Measurements from ENCODE around the gene CARD19. TPM values are rescaled to one million over a fixed set of nuclear protein-coding genes. Genes with fewer than 3 reads are reported as not detected.
A peak's percentile ranks its signal among the peaks of the same experiment; 100 is the strongest.

The CARD19 gene
- total and polyA plus RNA-seq, 9 of the 15 experiments (the other 6 are each of a cell fraction or from before 2014, with no cell fraction given), result 0.90 to 34.9 (median 14.6) TPM

DNA sequence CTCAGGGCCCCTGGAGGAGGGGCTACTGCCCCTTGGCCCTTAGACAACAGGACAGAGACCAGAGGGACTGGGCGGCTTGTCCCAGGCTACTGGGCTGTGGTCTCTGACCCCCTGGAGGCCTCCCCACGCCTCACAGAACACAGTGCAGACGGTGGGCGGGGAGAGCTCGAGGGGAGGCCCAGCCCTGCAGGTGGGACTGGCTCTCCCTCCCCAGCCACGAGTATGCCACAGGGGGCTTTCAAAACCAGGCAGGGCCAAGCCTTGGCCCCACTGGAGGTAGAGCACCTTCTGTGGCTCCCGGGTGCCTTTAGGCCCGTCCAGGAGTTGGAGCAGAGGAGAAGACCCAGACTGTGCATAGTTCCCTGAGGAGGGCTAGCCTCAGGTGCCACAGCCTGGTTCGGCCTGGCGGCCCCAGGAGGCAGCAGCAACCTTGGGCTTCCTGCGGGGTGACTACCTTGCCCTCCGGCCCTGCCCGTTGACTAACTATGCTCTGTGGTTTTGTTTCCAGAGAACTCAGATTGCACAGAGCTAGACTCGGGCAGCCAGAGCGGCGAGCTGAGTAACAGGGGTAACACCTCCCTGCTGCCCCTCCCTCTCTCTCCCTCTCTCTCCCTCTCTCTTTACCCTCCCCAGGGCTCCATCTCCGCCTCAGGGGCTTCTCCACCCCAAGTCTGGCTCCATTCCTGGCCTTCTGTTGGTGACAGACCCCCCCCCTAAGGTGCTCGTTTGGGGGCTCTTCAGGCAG, 15.5 kb downstream of the CARD19 start (continued):
- no peak for TF ChIP-seq HSF4 (CRISPR knock-in tag; IDR thresholded peaks at IDR 0.05; ENCODE audit: borderline replicate concordance)
- TF ChIP-seq ZNF24 (IDR thresholded peaks at IDR 0.05), result no peak
- no peak for TF ChIP-seq ELF2 (CRISPR knock-in tag; IDR thresholded peaks at IDR 0.05)
- TF ChIP-seq, protein P1, sequence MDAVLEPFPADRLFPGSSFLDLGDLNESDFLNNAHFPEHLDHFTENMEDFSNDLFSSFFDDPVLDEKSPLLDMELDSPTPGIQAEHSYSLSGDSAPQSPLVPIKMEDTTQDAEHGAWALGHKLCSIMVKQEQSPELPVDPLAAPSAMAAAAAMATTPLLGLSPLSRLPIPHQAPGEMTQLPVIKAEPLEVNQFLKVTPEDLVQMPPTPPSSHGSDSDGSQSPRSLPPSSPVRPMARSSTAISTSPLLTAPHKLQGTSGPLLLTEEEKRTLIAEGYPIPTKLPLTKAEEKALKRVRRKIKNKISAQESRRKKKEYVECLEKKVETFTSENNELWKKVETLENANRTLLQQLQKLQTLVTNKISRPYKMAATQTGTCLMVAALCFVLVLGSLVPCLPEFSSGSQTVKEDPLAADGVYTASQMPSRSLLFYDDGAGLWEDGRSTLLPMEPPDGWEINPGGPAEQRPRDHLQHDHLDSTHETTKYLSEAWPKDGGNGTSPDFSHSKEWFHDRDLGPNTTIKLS (IDR thresholded peaks at IDR 0.05; ENCODE audit: borderline replicate concordance, low read depth), result no peak

DNA sequence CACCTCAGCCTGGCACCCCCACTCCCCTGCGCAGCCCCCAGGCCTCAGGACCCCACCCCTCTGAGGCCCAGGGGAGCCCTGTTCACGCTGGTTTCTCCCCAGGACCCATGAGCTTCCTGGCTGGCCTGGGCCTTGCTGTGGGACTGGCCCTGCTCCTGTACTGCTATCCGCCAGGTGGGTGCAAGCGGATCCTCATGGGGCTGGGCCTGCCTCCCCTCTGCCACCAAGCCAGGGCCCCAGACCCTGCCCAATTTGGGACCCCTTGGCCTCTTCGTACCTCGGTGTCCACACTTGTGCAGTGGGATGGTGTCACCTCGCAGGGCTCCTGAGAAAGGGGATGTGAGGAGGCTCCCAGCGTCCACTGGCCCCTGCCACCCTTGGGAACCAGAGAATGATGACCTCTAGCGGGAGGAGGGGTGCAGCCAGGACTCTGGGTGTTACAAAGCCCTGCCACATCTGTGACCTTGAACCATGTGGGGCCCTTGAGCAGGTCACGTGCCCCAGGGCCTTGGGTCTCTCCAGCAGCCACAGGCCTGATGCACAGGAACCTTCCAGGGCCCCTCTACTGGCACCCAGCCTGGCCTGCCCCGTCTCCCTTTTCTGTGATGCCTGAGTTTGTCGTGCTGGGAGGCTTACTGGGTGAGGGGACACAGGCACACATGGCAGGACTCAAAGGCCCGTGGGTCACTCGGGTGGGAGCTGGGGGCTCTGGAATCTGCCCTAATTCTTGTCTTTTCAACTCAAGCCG, 16.3 kb downstream of the CARD19 start:
- TF ChIP-seq, protein P2, sequence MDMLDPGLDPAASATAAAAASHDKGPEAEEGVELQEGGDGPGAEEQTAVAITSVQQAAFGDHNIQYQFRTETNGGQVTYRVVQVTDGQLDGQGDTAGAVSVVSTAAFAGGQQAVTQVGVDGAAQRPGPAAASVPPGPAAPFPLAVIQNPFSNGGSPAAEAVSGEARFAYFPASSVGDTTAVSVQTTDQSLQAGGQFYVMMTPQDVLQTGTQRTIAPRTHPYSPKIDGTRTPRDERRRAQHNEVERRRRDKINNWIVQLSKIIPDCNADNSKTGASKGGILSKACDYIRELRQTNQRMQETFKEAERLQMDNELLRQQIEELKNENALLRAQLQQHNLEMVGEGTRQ (CRISPR knock-in tag; IDR thresholded peaks at IDR 0.05), result 0 out of 2 replicates have a peak, but pooled peaks have one; percentile 32
- TF ChIP-seq, protein P3, sequence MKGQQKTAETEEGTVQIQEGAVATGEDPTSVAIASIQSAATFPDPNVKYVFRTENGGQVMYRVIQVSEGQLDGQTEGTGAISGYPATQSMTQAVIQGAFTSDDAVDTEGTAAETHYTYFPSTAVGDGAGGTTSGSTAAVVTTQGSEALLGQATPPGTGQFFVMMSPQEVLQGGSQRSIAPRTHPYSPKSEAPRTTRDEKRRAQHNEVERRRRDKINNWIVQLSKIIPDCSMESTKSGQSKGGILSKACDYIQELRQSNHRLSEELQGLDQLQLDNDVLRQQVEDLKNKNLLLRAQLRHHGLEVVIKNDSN (CRISPR knock-in tag; IDR thresholded peaks at IDR 0.05), result 0 out of 2 replicates have a peak, but pooled peaks have one; percentile 30
- TF ChIP-seq ZNF224 (CRISPR knock-in tag; IDR thresholded peaks at IDR 0.05), result no peak
- Histone ChIP-seq H4K20me1 (replicated peaks; ENCODE audit: control insufficient read depth, insufficient read depth, low read length) (no peaks in the 10 kb centered on the region), H3K4me2 (ENCODE audit: insufficient read depth, low read length) (no peak overlapping the region), H3K27ac (ENCODE audit: extremely low read depth, low read depth, low read length) (peak overlapping the region; percentile 89; the same call in 2 of the 3 replicates), H3K36me3 (ENCODE audit: control insufficient read depth, insufficient read depth, low read length) (peaks cover 5% of the 10 kb centered on the region; the same call in 1 of the 3 replicates), H3K4me1 (replicated peaks in 1 of 2; ENCODE audit: control insufficient read depth in 2 of 2, insufficient read depth in 2 of 2, low read length in 2 of 2) (peaks cover 48 to 69% of the 10 kb centered on the region in 2 experiments), H3K9me1 (ENCODE audit: control insufficient read depth, insufficient read depth, low read length) (peaks cover 3% of the 10 kb centered on the region), H3K79me2 (ENCODE audit: control insufficient read depth, insufficient read depth, low read length) (no peaks in the 10 kb centered on the region), H3K9me3 (replicated peaks; ENCODE audit: control insufficient read depth, insufficient read depth, low read depth, low read length) (no peaks in the 10 kb centered on the region), H3K4me3 (no peak overlapping the region), H3K9ac (ENCODE audit: insufficient read depth in 1 of 2, low read depth in 2 of 2, low read length in 2 of 2) (peak overlapping the region in 1 of 2 experiments; percentile 65; a peak in 2 of 4 replicates), H2AFZ (ENCODE audit: low read depth, low read length) (no peak overlapping the region), H3K27me3 (ENCODE audit: control insufficient read depth in 2 of 2, insufficient read depth in 2 of 2, low read length in 2 of 2) (no peaks in the 10 kb centered on the region)
- intact Hi-C loops (cut with micrococcal nuclease), result no loop called here
- DNase-seq (ENCODE audit: extremely low read depth in 1 of 4, low spot score in 3 of 4) (no peak), FAIRE-seq (no peak), ATAC-seq (no peak)
- 77% methylated on average over 14 of the region's 15 CpGs for WGBS (ENCODE audit: insufficient coverage, low coverage, missing lambda C conversion rate)
- CTCF ChIA-PET (ENCODE audit: low intra/inter-chr PET ratio), result no interaction called here
- in situ Hi-C loops (cut with MboI), result no loop called here
- POLR2A ChIA-PET, result interaction anchor here (0.9 to 1.1 kb wide), 3 partner anchors 18 to 28 kb away, joined by 3 read pairs; no protein-coding TSS in a partner anchor
- no TSS peak for BruUV-seq (replicated peaks)

Measured in K562 (cell line).